Choroid plexus epithelial cell (primary cell): ENCODE measurements around the gene CITED1.

Source experiments
- DNase-seq: peaks from one replicate; pipeline ENCODE4 v3.0.0-alpha.2; 2010; ENCODE audit warnings: low read depth
- H3K4me3 ChIP-seq: 2 replicates; pipeline ENCODE4 v1.5.1; 2011; ENCODE audit warnings: low read depth, mild to moderate bottlenecking, control low read depth, low read length, moderate library complexity
- TF ChIP-seq, protein P1 (sequence below): conservative IDR thresholded peaks from 2 replicates; pipeline ENCODE4 v1.5.1; 2011; ENCODE audit warnings: low read depth, mild to moderate bottlenecking, control low read depth, inconsistent platforms, low read length, moderate library complexity

CITED1 gene

DNA sequence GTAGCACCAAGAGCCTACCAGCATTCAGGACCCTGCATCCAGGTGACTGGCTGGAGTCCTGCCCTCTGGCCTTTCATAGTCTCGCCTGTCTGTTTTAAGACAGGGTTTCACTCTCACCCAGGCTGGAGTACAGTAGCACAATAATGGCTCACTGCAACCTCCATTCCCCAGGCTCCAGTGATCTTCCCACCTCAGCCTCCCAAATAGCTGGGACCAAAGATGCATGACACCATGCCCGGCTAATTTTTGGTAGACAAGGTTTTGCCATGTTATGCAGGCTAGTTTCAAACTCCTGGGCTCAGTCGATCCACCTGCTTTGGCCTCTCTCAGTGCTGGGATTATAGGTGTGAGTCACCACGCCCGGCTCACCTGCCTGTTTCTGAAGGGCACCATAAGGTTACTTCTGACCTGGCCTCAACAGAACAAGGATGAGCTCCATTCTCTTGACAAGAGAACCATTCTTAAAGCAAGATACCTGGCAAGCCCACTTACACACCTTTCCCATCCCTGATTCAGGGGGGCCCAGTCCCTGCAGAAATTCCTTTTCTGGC lies 35.3 kb downstream of the CITED1 start:
- TF ChIP-seq, protein P1, sequence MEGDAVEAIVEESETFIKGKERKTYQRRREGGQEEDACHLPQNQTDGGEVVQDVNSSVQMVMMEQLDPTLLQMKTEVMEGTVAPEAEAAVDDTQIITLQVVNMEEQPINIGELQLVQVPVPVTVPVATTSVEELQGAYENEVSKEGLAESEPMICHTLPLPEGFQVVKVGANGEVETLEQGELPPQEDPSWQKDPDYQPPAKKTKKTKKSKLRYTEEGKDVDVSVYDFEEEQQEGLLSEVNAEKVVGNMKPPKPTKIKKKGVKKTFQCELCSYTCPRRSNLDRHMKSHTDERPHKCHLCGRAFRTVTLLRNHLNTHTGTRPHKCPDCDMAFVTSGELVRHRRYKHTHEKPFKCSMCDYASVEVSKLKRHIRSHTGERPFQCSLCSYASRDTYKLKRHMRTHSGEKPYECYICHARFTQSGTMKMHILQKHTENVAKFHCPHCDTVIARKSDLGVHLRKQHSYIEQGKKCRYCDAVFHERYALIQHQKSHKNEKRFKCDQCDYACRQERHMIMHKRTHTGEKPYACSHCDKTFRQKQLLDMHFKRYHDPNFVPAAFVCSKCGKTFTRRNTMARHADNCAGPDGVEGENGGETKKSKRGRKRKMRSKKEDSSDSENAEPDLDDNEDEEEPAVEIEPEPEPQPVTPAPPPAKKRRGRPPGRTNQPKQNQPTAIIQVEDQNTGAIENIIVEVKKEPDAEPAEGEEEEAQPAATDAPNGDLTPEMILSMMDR: no peak
- H3K4me3 ChIP-seq: no peak overlapping the region
- no peak for DNase-seq

DNA sequence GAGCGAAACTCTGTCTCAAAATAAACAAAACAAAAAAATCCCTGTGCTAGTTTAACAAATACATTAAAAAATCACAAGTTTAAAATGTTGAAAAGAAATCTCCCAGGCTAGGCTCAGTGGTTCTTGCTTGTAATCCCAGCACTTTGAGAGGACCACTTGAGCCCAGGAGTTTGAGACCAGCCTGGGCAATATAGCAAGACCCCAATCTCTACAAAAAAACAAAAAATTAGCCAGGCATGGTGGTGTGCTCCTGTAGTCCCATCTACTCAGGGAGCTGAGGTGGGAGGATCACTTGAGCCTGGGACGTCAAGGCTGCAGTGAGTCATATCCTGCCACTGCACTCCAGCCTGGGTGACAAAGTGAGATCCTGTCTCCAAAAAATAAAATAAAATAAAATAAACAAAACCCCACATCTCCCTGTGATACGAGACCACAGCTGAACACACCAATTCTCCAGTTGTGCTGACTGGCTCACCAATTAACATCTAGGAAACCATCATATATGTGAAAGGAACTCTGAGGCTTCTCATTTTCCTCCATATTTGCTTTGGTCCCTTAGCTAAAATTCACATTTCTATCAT lies 36.0 kb downstream of the CITED1 start:
- DNase-seq: peak; percentile 49
- TF ChIP-seq, protein P1: no peak
- H3K4me3 ChIP-seq: no peak overlapping the region

DNA sequence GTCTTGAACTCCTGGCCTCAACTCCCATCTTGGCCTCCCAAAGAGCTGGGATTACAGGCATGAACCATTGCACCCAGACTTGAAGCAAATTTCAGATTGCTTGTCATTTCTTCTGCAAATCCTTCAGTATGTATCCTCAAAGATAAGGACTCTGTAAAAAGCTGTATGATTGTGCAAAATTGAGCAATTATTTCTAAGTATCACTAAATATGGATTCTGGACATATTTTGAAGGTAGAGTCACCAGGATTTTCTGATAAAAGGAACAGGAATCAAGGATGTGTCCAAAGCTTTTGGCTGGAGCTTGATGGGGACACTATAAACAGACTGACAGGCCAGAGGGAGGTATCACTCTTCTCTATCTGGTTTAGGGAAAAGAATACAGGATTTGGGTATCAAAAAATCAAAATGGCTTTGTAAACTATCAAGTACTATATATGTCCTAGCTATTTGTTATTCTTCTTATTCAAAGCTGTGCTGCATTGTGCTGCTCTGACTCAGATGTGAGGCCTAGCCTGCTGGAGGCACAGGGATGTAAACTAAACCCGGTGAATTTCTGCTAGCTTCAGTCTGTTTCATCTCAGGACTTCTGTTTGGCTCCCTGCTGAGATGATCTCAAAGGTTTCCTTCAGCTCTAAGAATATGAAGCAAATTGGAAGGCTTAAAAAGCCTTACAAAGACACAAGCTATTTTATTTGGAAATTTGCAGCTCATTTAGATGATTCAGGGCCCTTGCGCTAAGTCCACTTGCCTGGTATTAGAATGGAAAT lies 36.9 kb downstream of the CITED1 start:
- H3K4me3 ChIP-seq: no peak overlapping the region
- peak; percentile 93 for DNase-seq
- TF ChIP-seq, protein P1: peak; percentile 9

DNA sequence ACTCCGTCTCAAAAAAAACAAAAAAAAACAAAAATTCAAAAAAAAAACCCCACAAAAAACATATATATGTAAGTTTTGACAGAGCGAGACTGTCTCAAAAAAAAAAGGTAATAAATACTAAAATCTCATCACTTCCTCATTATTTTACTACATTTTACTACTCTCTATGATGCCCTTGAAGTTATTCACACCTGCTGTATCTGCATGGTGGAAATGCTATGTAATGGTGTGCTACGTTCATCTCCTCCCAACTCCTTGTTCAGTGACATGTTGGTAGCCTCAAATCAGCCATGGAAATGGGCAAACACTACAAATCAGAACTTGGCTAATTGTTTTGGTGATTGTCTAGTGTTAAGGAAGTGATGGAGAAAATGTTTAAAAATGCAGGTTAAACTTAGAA lies 40.5 kb downstream of the CITED1 start:
- H3K4me3 ChIP-seq: no peak overlapping the region
- DNase-seq: no peak
- TF ChIP-seq, protein P1: no peak

- H3K4me3 ChIP-seq: no peak overlapping the region
- no peak for DNase-seq
- TF ChIP-seq, protein P1: no peak
Measured at GRCh38 chrX:72262077-72262476, 43.6 kb downstream of the CITED1 start.

GRCh38 chrX:72260448-72260847 lies 45.3 kb downstream of the CITED1 start:
- no peak overlapping the region for H3K4me3 ChIP-seq
- no peak for DNase-seq
- TF ChIP-seq, protein P1: no peak
